ENCODE measurements around the gene APOB. TPM values are rescaled to one million over a fixed set of nuclear protein-coding genes. Genes with fewer than 3 reads are reported as not detected.

Gene APOB
- polyA plus RNA-seq, 2 of the 4 experiments (the other 2 are of a cell fraction): under 0.01 TPM; not detected in 1

GRCh38 chr2:20962939-20963557 is 80.8 kb downstream of the APOB start:
- Histone ChIP-seq H3K4me2 (no peak overlapping the region), H3K4me1 (no peaks in the 10 kb centered on the region), H3K9me3 (no peaks in the 10 kb centered on the region), H3K27ac (no peak overlapping the region), H3K4me3 (no peak overlapping the region)
- CTCF ChIA-PET: interaction anchor here (0.6 to 14.1 kb wide), 59 partner anchors 8 to 395 kb away, joined by 3 to 352 read pairs (median 4); partner anchors contain the start of genes GDF7 and HS1BP3
- 9% methylated on average over 5 of the region's 5 CpGs for WGBS (ENCODE audit: missing lambda C conversion rate)
- DNase-seq (ENCODE audit: low read depth in 1 of 2, low spot score in 1 of 2) (peak; percentile 45 to 67), ATAC-seq (peak; percentile 85 to 93), FAIRE-seq (peak; percentile 56)
- TF ChIP-seq CHD2 (IDR thresholded peaks at IDR 0.05; ENCODE audit: low read length, partially characterized antibody) (no peak), CTCF (IDR thresholded peaks at IDR 0.05) (peak; percentile 93), HES2 (IDR thresholded peaks at IDR 0.05) (no peak), FOSL2 (IDR thresholded peaks at IDR 0.05) (no peak), FOSL2 (CRISPR knock-in tag; IDR thresholded peaks at IDR 0.05) (no peak), RAD21 (conservative IDR thresholded peaks at IDR 0.05 in 1 of 2, IDR thresholded peaks at IDR 0.05 in 1 of 2) (peak; percentile 82 to 84), SMC3 (IDR thresholded peaks at IDR 0.05) (peak; percentile 94), EHMT2 (IDR thresholded peaks at IDR 0.05; ENCODE audit: low read depth) (no peak)
- POLR2A ChIA-PET: interaction anchor here (1.0 to 2.0 kb wide), 2 partner anchors 140 to 302 kb away, joined by 5 to 7 read pairs; partner anchors contain the start of gene LDAH

- ATAC-seq: no peak
- ChIA-PET POLR2A (interaction anchor here (2.0 kb wide), 1 partner anchor 301 kb away, joined by 7 read pairs; no protein-coding TSS in a partner anchor), CTCF (interaction anchor here (0.6 to 14.1 kb wide), 25 partner anchors 9 to 310 kb away, joined by 3 to 352 read pairs (median 6); partner anchors contain the start of genes GDF7 and HS1BP3)
- 8% methylated on average over 7 of the region's 7 CpGs for WGBS (ENCODE audit: missing lambda C conversion rate)
- Histone ChIP-seq H3K4me1 (no peaks in the 10 kb centered on the region), H3K4me2 (no peak overlapping the region), H3K4me3 (no peak overlapping the region), H3K27ac (no peak overlapping the region), H3K9me3 (no peaks in the 10 kb centered on the region)
- TF ChIP-seq MAZ (IDR thresholded peaks at IDR 0.05; ENCODE audit: borderline replicate concordance, low read depth, low read length) (no peak), USF2 (IDR thresholded peaks at IDR 0.05) (no peak), BHLHE40 (IDR thresholded peaks at IDR 0.05; ENCODE audit: low read depth, low read length) (no peak), RARB (CRISPR knock-in tag; IDR thresholded peaks at IDR 0.05) (no peak), EHMT2 (IDR thresholded peaks at IDR 0.05; ENCODE audit: low read depth) (no peak), NFE2L2 (conservative IDR thresholded peaks at IDR 0.05; ENCODE audit: low read length) (no peak), ZFP36 (IDR thresholded peaks at IDR 0.05; ENCODE audit: borderline replicate concordance, partially characterized antibody) (no peak), FOSL2 (IDR thresholded peaks at IDR 0.05) (no peak), FOSL2 (CRISPR knock-in tag; IDR thresholded peaks at IDR 0.05) (no peak), RFX5 (IDR thresholded peaks at IDR 0.05) (no peak), GATA3 (IDR thresholded peaks at IDR 0.05; ENCODE audit: borderline replicate concordance) (no peak), PHF8 (IDR thresholded peaks at IDR 0.05; ENCODE audit: borderline replicate concordance, low read depth) (no peak), MYC (IDR thresholded peaks at IDR 0.05; ENCODE audit: borderline replicate concordance, low read length) (no peak), HOXB13 (CRISPR knock-in tag; IDR thresholded peaks at IDR 0.05; ENCODE audit: low read depth) (no peak), HES2 (IDR thresholded peaks at IDR 0.05) (no peak), TP53 (CRISPR knock-in tag; IDR thresholded peaks at IDR 0.05) (no peak)
- no peak for FAIRE-seq
- DNase-seq (ENCODE audit: low read depth in 1 of 2, low spot score in 1 of 2): no peak
These were observed 82.0 kb downstream of the APOB start for GRCh38 chr2:20961858-20962257.

Data from A549 (cell line).